Breast epithelium (tissue), 4 donors: ENCODE measurements around the gene RETREG2. TPM values are rescaled to one million over a fixed set of nuclear protein-coding genes. Genes with fewer than 3 reads are reported as not detected.

Experiments
- DNase-seq, 2 donors: peaks; one replicate each; pipeline ENCODE4 v3.0.0-alpha.2; 2019; ENCODE audit warnings: low spot score in 2 of 2
- H3K27ac ChIP-seq, 2 donors: fragments of 200-600 bp; sonication (generic) in 1 of 2; one replicate each; pipeline ENCODE4 v1.5.1; 2016 to 2019; ENCODE audit warnings: mild to moderate bottlenecking in 1 of 2
- H3K27me3 ChIP-seq, 2 donors: fragments of 200-600 bp; sonication (generic) in 1 of 2; one replicate each; pipeline versions ENCODE4 v1.5.1 to v1.6.0; 2017 to 2019; ENCODE audit warnings: control low read depth in 1 of 2, mild to moderate bottlenecking in 1 of 2
- H3K36me3 ChIP-seq: fragments of 200-600 bp; one replicate; pipeline ENCODE4 v1.5.1; 2019
- H3K4me1 ChIP-seq, 2 donors: fragments of 200-600 bp; sonication (generic); one replicate each; pipeline ENCODE4 v1.5.1; 2016 to 2019; ENCODE audit warnings: control low read depth in 1 of 2
- H3K4me3 ChIP-seq, 3 donors: fragments of 200-600 bp; sonication (generic); 1 replicate in 2 of 3; 2 replicates in 1 of 3; pipeline ENCODE4 v1.5.1; 2016 to 2019; ENCODE audit warnings: mild to moderate bottlenecking in 3 of 3, moderate library complexity in 2 of 3
- H3K9me3 ChIP-seq, 2 donors: fragments of 200-600 bp; sonication (generic) in 1 of 2; one replicate each; pipeline ENCODE4 v1.5.1; 2016 to 2019; ENCODE audit warnings: control low read depth in 1 of 2
- POLR2A ChIP-seq: fragments of 450-650 bp; IDR thresholded peaks from one replicate; pipeline ENCODE4 v1.6.1; 2016; ENCODE audit warnings: antibody characterized with exemption, mild to moderate bottlenecking, moderate library complexity
- POLR2AphosphoS5 ChIP-seq, 3 donors: sonication (generic); formaldehyde crosslinking; IDR thresholded peaks; one replicate each; pipeline ENCODE4 v1.6.1; 2017; ENCODE audit warnings: antibody characterized with exemption in 3 of 3
- intact Hi-C: fragments of 100-400 bp; cut with DNase I; formaldehyde crosslinking; loops from one replicate; pipeline ENCODE4 v1.15.1; 2023; ENCODE audit warnings: low total_unique reads
- total RNA-seq, 3 donors: library from RNA; depleted of rRNA; stranded (reverse); fragments of >200 nt; gene quantifications; one replicate each; pipeline ENCODE4 v1.1.0, GENCODE V29; 2016
- TF ChIP-seq, protein P1 (sequence below), 3 donors: fragments of 450-650 bp; IDR thresholded peaks; one replicate each; pipeline ENCODE4 v1.5.1; 2016 to 2017; ENCODE audit warnings: antibody characterized with exemption in 3 of 3, mild to moderate bottlenecking in 3 of 3, moderate library complexity in 3 of 3

RETREG2 gene
- total RNA-seq, 3 donors from 2014 or later, result 58.7 to 79.7 (median 66.3) TPM

DNA sequence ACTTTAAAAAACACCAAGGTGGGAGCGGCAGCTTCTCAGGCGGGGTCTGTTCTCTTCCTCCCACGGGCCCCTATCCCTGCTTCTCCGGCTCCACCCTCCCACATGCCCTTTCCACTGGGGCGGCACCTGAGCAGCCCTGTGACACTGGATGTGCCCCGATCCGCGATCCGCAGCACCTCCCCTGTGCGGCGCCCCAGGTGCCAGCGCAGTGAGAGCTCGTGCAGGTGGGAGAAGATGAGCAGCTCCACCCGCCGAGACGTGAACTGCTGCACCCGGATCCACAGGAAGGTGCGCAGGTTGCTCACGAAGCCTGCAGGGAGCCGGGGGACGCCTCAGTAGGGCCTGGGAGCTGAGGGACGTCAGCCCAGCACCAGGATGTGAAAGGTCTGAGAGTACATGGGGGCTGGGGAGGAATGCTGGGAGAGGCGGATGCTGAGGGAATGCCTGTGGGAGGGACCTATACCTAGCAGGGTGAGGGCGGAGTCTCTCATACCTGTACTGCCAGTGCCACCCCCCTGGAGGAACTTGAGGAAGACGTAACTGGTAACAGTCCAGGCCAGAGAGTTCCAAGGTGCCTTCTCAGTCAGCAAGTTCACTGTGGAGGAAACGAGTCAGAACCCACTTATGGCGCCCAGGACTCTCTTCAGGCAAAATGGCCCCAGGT is 37.9 kb downstream of the RETREG2 start:
- no peak for TF ChIP-seq POLR2AphosphoS5 (IDR thresholded peaks at IDR 0.05)
- TF ChIP-seq, protein P1, sequence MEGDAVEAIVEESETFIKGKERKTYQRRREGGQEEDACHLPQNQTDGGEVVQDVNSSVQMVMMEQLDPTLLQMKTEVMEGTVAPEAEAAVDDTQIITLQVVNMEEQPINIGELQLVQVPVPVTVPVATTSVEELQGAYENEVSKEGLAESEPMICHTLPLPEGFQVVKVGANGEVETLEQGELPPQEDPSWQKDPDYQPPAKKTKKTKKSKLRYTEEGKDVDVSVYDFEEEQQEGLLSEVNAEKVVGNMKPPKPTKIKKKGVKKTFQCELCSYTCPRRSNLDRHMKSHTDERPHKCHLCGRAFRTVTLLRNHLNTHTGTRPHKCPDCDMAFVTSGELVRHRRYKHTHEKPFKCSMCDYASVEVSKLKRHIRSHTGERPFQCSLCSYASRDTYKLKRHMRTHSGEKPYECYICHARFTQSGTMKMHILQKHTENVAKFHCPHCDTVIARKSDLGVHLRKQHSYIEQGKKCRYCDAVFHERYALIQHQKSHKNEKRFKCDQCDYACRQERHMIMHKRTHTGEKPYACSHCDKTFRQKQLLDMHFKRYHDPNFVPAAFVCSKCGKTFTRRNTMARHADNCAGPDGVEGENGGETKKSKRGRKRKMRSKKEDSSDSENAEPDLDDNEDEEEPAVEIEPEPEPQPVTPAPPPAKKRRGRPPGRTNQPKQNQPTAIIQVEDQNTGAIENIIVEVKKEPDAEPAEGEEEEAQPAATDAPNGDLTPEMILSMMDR (IDR thresholded peaks at IDR 0.05), result no peak
- no peak for TF ChIP-seq POLR2A
- Histone ChIP-seq H3K36me3 (no peaks in the 10 kb centered on the region), H3K4me1 (peaks cover 9 to 17% of the 10 kb centered on the region in 2 donors), H3K9me3 (no peaks in the 10 kb centered on the region), H3K27me3 (no peaks in the 10 kb centered on the region), H3K27ac (no peak overlapping the region), H3K4me3 (no peak overlapping the region)
- intact Hi-C loops, result no loop called here
- DNase-seq, result no peak

DNA sequence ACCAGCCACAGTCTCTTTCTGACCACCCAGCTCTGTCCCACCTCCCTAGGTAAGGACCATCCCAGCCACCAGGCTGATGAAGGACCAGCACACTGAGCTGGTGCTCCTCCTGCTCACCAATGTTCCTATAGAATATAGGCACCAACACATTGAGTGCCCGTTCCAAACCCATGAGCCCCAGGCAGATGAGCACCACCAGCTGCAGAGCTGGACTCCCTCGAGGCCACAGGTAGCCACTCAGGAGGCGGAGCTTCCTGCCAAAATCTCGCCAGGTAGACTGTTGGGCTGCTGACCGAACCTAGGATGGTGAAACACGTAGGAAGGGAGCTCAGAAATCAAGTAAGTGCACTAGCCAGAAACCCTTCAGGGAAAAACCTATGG is 38.5 kb downstream of the RETREG2 start:
- Histone ChIP-seq H3K27ac (no peak overlapping the region), H3K36me3 (peaks cover 3% of the 10 kb centered on the region), H3K4me3 (no peak overlapping the region)

DNA sequence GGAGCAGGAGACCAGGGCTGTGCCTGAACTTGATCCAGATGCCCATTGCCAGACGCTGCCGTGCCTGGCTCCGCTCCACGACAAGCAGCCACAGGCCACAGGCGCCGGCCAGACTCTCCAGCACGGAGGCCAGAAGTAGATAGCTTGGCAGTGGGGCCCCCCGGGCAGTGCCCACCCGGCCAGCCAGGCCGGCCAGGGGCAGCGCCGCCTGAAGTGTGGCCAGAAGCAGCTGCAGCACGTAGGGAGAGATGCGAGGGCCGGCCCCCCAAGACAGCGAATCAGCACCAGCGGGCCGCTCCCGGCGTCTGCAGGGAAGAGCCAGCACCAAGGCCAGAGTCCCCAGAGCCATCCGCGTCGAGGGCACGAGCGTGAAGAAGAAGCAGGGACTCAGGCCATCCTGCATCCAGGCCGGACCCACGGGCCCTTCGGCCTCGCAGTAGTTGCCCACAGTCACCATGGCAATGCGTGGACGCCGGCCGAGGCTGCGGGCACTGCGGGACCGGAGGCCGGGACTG is 40.2 kb downstream of the RETREG2 start:
- peak; percentile 60 to 74 for DNase-seq
- Histone ChIP-seq H3K27ac (peak overlapping the region; percentile 79 to 95), H3K36me3 (peaks cover 3% of the 10 kb centered on the region), H3K27me3 (no peaks in the 10 kb centered on the region), H3K4me3 (peak overlapping the region; percentile 55 to 86 (median 66)), H3K9me3 (no peaks in the 10 kb centered on the region), H3K4me1 (peaks cover 9 to 17% of the 10 kb centered on the region in 2 donors)
- intact Hi-C loops, result no loop called here
- no peak for TF ChIP-seq POLR2A

More for the DNA sequence above, 38.5 kb downstream of the RETREG2 start:
- intact Hi-C loops, result no loop called here
- no peaks in the 10 kb centered on the region for H3K27me3 ChIP-seq
- TF ChIP-seq POLR2A (no peak), POLR2AphosphoS5 (IDR thresholded peaks at IDR 0.05) (no peak)
- TF ChIP-seq, protein P1 (IDR thresholded peaks at IDR 0.05), result no peak
- DNase-seq, result no peak
- no peaks in the 10 kb centered on the region for H3K9me3 ChIP-seq
- peaks cover 9 to 17% of the 10 kb centered on the region in 2 donors for H3K4me1 ChIP-seq

DNA sequence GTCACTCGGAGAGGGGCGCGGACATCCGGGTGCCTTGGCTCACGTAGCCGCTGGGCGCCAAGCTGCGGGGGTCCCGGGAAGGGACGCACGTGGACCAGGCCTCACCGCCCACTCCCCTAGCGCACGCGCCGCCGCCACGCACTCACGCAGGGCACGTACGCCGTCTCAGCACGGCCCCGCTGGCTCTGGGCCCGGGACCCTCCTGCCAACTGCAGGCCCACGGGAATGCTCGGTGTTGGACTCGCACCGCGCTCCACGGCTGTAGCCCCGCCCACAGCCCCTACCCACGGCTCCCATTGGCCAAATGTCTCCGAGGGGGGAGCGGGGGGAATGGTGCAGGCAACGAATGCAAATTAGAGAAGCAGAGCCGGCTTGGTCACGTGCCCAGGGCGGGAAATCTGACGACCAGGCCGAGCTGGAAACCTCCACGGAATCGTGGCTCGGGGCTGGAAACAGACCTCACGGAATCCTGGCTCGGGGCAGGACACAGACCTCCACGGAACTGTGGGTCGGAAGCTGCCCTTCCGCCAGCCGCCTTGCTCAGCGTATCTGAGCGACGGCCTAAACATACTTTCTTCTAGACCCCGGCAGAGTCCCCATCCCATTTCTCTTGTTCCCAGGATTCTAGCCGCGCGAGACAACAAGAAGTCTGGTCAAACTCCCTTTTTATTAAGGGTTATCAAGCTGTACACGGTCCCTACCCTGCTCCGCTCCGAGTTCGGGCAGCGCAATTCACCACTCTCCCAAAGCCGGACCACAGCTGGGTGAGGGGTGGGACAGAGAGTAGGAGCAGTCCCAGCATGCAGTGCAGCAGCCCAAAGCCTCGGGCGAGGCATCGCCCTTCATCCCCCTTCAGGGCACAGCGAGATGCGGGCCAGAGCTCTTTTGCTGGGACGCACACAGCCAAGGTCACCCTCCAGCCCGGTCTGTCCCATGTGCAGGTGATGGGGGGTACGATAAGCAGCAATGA is 40.9 kb downstream of the RETREG2 start, which contains the start of gene ABCB6:
TSS of gene ABCB6 (minus strand) at position 227 of the 970 bp plus-strand sequence. CDS start 285 bp downstream, outside the sequence.
- TF ChIP-seq POLR2A (peak; percentile 29), POLR2AphosphoS5 (IDR thresholded peaks at IDR 0.05) (peak; percentile 57 to 77 (median 77))
- TF ChIP-seq, protein P1 (IDR thresholded peaks at IDR 0.05), result no peak
- intact Hi-C loops, result no loop called here
- H3K4me3 ChIP-seq, result peak within 1 kb of the TSS; percentile 55 to 86 (median 66)
- H3K9me3 ChIP-seq, result no peaks in the 10 kb centered on the region
- H3K4me1 ChIP-seq, result peaks cover 9 to 17% of the 10 kb centered on the region in 2 donors
- peak; percentile 94 for DNase-seq
- peaks cover 3% of the 10 kb centered on the region for H3K36me3 ChIP-seq
- H3K27me3 ChIP-seq, result no peaks in the 10 kb centered on the region
- peak within 1 kb of the TSS; percentile 79 to 95 for H3K27ac ChIP-seq

DNA sequence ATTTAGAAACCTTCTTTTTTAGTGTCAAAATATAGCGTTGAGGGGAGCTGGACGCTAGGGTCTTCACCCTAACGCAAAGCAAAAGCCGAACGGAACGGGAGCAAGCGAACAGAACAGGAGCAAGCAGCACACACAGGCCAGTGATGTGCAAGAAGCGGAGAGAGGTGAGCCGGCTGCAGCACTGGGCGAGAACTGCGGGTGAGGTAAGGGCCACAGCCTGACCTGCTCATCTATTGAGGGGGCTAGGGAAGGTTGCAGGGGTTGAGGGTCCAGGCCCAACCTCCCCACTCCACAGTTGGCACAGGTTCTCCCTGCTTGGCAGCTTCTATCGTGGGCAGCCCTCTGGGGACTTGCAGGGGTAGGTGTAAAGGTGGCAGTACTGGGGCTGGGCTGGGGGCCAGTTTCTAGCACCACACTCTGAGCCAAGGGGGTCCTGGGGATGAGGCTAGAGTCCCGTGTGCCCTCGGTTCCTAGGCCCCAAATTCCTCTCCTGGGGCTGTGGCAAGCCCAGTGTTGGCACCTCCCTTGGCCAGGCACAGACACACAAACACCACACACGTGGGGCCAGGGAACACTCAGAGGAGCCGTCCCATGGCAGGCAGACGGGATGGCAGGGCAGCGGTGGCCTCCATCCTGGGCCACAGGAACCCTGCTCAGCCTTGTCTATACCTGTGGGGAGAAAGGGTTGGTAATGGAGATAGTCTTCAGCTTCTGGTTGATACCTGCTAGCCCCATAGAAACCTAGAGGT is 41.9 kb downstream of the RETREG2 start:
- H3K27me3 ChIP-seq, result no peaks in the 10 kb centered on the region
- H3K4me1 ChIP-seq, result peaks cover 9 to 17% of the 10 kb centered on the region in 2 donors
- no peaks in the 10 kb centered on the region for H3K9me3 ChIP-seq
- H3K4me3 ChIP-seq, result no peak overlapping the region
- peaks cover 6% of the 10 kb centered on the region for H3K36me3 ChIP-seq
- intact Hi-C loops, result no loop called here
- DNase-seq, result no peak
- TF ChIP-seq, protein P1 (IDR thresholded peaks at IDR 0.05), result no peak
- TF ChIP-seq POLR2A (no peak), POLR2AphosphoS5 (IDR thresholded peaks at IDR 0.05) (no peak)
- H3K27ac ChIP-seq, result peak overlapping the region in 1 of 2 donors; percentile 0
